ENCODE measurements around the gene SPANXN3. TPM values are rescaled to one million over a fixed set of nuclear protein-coding genes. Genes with fewer than 3 reads are reported as not detected.
A peak's percentile ranks its signal among the peaks of the same experiment; 100 is the strongest.
"Not testable (repeated sequence)": the region's sequence is repeated elsewhere in the genome, so short reads cannot be mapped to it uniquely, and the experiment has no call there.

SPANXN3 gene, protein sequence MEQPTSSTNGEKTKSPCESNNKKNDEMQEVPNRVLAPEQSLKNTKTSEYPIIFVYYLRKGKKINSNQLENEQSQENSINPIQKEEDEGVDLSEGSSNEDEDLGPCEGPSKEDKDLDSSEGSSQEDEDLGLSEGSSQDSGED
- total RNA-seq (not detected), polyA plus RNA-seq (not detected)
- long read RNA-seq, donor 1, result 0 reads
- long read RNA-seq, donor 2, result 0 reads
- long read RNA-seq, donor 3, result 0 reads

DNA sequence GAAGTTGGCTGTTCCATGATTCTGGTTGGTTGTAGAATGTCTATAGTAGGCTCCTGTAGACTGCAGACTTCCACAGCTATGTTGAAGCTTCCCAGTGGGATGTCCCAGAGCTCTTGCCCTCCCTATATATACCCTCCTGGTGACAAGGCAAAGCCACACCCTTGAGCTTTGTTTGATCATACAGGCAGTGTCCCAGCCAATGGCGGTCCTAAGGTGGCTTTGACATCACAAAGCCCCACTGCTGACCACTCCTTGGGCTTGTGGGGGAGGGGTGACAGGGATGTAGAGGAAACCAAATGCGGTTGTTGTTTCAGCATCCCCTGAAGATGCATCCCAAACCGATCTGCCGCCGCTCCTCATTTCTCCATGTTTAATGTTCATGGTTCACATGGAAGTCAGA, at the start of gene SPANXN3:
SPANXN3 (minus strand) TSS at position 101 of the 400 bp plus-strand sequence; CDS start at position 17, 84 bp downstream.
- 43 to 100% (median 86%) methylated on average over 1 of the region's 5 CpGs; no CpG with 5 or more reads in 1 of the 4 donors for WGBS, 4 donors
- ATAC-seq; intact Hi-C loops (cut with DNase I); DNase-seq; H3K36me3 ChIP-seq; H3K9me3 ChIP-seq; H3K4me1 ChIP-seq; H3K27ac ChIP-seq; H3K4me3 ChIP-seq; H3K27me3 ChIP-seq: not testable (repeated sequence)

DNA sequence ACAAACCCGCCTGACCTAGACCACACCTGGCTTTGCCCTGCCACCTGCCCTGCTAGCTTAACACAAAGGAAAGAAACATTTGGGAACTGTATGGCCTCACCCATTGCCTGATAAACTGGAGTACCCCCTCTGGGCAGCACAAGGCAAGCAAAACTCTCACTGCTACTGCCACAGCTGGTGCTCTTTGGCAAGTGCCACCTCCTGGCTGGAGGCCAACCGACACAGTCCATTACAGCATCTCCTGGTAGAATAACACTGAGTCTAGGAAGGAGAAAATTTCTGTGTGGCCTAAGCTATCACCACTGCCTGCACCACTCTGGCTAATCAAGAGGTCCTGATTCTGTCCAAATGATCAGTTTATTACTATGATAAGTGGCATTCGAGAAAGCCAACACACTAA, 18.9 kb upstream of the SPANXN3 start:
- no peaks in the 10 kb centered on the region for H3K36me3 ChIP-seq
- DNase-seq (peak in 1 of 5 donors; percentile 26), ATAC-seq (no peak)
- intact Hi-C loops (cut with DNase I), result no loop called here
- TF ChIP-seq POLR2A (IDR thresholded peaks at IDR 0.05), result no peak
- TF ChIP-seq, protein P1, sequence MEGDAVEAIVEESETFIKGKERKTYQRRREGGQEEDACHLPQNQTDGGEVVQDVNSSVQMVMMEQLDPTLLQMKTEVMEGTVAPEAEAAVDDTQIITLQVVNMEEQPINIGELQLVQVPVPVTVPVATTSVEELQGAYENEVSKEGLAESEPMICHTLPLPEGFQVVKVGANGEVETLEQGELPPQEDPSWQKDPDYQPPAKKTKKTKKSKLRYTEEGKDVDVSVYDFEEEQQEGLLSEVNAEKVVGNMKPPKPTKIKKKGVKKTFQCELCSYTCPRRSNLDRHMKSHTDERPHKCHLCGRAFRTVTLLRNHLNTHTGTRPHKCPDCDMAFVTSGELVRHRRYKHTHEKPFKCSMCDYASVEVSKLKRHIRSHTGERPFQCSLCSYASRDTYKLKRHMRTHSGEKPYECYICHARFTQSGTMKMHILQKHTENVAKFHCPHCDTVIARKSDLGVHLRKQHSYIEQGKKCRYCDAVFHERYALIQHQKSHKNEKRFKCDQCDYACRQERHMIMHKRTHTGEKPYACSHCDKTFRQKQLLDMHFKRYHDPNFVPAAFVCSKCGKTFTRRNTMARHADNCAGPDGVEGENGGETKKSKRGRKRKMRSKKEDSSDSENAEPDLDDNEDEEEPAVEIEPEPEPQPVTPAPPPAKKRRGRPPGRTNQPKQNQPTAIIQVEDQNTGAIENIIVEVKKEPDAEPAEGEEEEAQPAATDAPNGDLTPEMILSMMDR (IDR thresholded peaks at IDR 0.05), result no peak
- no peaks in the 10 kb centered on the region for H3K27me3 ChIP-seq
- WGBS, 4 donors, result 57 to 84% (median 70%) methylated on average over 2 to 3 of the region's 3 CpGs
- H3K9me3 ChIP-seq, result no peaks in the 10 kb centered on the region
- no peak overlapping the region for H3K27ac ChIP-seq
- no peaks in the 10 kb centered on the region for H3K4me1 ChIP-seq
- no peak overlapping the region for H3K4me3 ChIP-seq

DNA sequence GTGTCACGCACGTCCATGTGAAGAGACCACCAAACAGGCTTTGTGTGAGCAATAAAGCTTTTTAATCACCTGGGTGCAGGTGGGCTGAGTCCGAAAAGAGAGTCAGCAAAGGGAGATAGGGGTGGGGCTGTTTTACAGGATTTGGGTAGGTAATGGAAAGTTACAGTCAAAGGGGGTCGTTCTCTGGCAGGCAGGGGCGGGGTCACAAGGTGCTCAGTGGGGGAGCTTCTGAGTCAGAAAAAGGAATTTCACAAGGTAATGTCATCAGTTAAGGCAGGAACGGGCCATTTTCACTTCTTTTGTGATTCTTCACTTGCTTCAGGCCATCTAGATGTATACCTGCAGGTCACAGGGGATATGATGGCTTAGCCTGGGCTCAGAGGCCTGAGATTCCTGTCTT, 15.1 kb downstream of the SPANXN3 start:
- intact Hi-C loops (cut with DNase I); H3K4me1 ChIP-seq; H3K27me3 ChIP-seq; ATAC-seq; H3K27ac ChIP-seq; DNase-seq; H3K36me3 ChIP-seq; H3K9me3 ChIP-seq; H3K4me3 ChIP-seq: not testable (repeated sequence)
- WGBS, 4 donors, result 47 to 63% (median 61%) methylated on average over 6 of the region's 6 CpGs

DNA sequence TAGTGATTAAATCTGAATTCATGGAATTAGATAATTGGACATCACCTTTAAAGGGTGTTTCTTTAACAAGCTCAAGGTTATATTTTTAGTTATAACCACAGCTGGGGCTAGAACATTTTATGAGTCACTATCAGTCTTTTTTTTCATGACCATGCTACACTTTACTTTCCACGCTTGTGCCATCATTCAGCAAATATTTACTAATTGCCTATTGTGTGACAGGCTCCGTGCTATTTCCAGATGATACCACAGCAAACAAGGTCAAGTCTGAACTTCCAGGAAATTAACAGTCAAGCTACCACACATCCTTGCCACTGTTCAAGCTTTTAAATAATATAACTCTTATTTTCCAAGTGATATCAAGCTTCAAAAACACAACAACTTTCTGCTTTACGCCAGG, 16.5 kb downstream of the SPANXN3 start:
- no peaks in the 10 kb centered on the region for H3K27me3 ChIP-seq
- no peak for TF ChIP-seq POLR2A (IDR thresholded peaks at IDR 0.05)
- TF ChIP-seq, protein P1 (IDR thresholded peaks at IDR 0.05), result no peak
- H3K4me3 ChIP-seq, result no peak overlapping the region
- H3K9me3 ChIP-seq, result peaks cover 0 to 9% (median 0%) of the 10 kb centered on the region in 12 donors
- ATAC-seq (no peak), DNase-seq (no peak)
- no peak overlapping the region for H3K27ac ChIP-seq
- no peaks in the 10 kb centered on the region for H3K4me1 ChIP-seq
- WGBS, 4 donors, result 51 to 62% (median 55%) methylated on average over 3 of the region's 3 CpGs
- no peaks in the 10 kb centered on the region for H3K36me3 ChIP-seq
- intact Hi-C loops (cut with DNase I), result no loop called here

DNA sequence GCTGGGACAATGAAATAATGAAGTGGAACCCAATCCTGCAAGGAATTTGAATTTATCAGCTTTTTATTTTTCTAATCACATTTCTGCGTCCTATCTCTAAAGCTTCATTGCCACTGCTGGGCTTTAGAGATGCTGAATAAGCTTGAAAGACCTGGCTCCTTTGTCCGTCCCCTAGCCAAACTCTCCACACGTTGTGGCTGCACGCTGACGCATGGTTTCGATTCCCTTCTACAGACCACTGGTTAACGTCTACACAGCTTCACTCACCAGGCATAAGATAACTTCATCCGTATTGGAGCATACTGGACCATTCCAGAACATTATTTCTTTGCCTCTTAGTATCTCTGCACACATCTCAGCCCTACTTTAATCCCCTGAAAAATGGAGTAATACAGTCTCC, 31.2 kb downstream of the SPANXN3 start:
- Histone ChIP-seq H3K27me3 (no peaks in the 10 kb centered on the region), H3K4me3 (no peak overlapping the region), H3K36me3 (no peaks in the 10 kb centered on the region), H3K27ac (no peak overlapping the region), H3K9me3 (no peaks in the 10 kb centered on the region), H3K4me1 (no peaks in the 10 kb centered on the region)
- WGBS, 4 donors, result 67 to 79% (median 76%) methylated on average over 8 of the region's 8 CpGs
- no peak for TF ChIP-seq POLR2A (IDR thresholded peaks at IDR 0.05)
- TF ChIP-seq, protein P1 (IDR thresholded peaks at IDR 0.05), result no peak
- intact Hi-C loops (cut with DNase I), result no loop called here
- ATAC-seq, result no peak
- no peak for DNase-seq

Data from heart left ventricle (tissue), 16 donors.